HepG2 (cell line): ENCODE data around the gene DNAJC7. TPM values are rescaled to one million over a fixed set of nuclear protein-coding genes. Genes with fewer than 3 reads are reported as not detected.

Source experiments
- CHD2 ChIP-seq: IDR thresholded peaks from 2 replicates; pipeline ENCODE4 v1.6.1; 2011; ENCODE audit warnings: low read depth, low read length, improper control_type of control experiment
- JUNB ChIP-seq: sonication (generic); formaldehyde crosslinking; IDR thresholded peaks from 2 replicates; pipeline ENCODE4 v1.8.0; 2022; ENCODE audit warnings: missing genetic modification reagents, mild to moderate bottlenecking, borderline replicate concordance
- KLF11 ChIP-seq: IDR thresholded peaks from 2 replicates; pipeline ENCODE4 v1.6.1; 2016; ENCODE audit warnings: missing compliant biosample characterization
- MZF1 ChIP-seq: sonication (generic); formaldehyde crosslinking; IDR thresholded peaks from 2 replicates; pipeline ENCODE4 v1.8.1; 2023; ENCODE audit warnings: mild to moderate bottlenecking, missing genetic modification reagents, borderline replicate concordance
- PHF5A ChIP-seq: IDR thresholded peaks from one replicate; pipeline ENCODE4 v1.6.1; 2018; ENCODE audit warnings: low read depth, missing genetic modification reagents; ENCODE audit not compliant: unreplicated experiment
- RFX3 ChIP-seq: IDR thresholded peaks from 2 replicates; pipeline ENCODE4 v1.6.1; 2016; ENCODE audit warnings: missing biosample characterization, missing genetic modification reagents
- RORA ChIP-seq: sonication (generic); formaldehyde crosslinking; IDR thresholded peaks from 2 replicates; pipeline ENCODE4 v1.5.0; 2020; ENCODE audit warnings: mild to moderate bottlenecking, missing genetic modification reagents, moderate library complexity
- TEAD2 ChIP-seq: sonication (generic); formaldehyde crosslinking; IDR thresholded peaks from 2 replicates; pipeline ENCODE4 v1.9.0; 2021; ENCODE audit warnings: missing genetic modification reagents
- ZBTB20 ChIP-seq: sonication (generic); formaldehyde crosslinking; IDR thresholded peaks from 2 replicates; pipeline ENCODE4 v1.8.1; 2023; ENCODE audit warnings: missing genetic modification reagents, low read depth, mild to moderate bottlenecking, borderline replicate concordance
- ZMYM2 ChIP-seq: sonication (generic); formaldehyde crosslinking; IDR thresholded peaks from 2 replicates; pipeline ENCODE4 v1.8.0; 2022; ENCODE audit warnings: mild to moderate bottlenecking, missing genetic modification reagents
- ZNF30 ChIP-seq: sonication (generic); formaldehyde crosslinking; IDR thresholded peaks from 2 replicates; pipeline ENCODE4 v1.5.0; 2020; ENCODE audit warnings: mild to moderate bottlenecking, missing genetic modification reagents
- ZNF484 ChIP-seq: sonication (generic); formaldehyde crosslinking; IDR thresholded peaks from 2 replicates; pipeline ENCODE4 v1.5.1; 2020; ENCODE audit warnings: mild to moderate bottlenecking, low read depth, missing genetic modification reagents, borderline replicate concordance
- ZNF607 ChIP-seq: sonication (generic); formaldehyde crosslinking; IDR thresholded peaks from 2 replicates; pipeline ENCODE4 v1.5.1; 2020; ENCODE audit warnings: missing genetic modification reagents, mild to moderate bottlenecking, borderline replicate concordance
- ZNF772 ChIP-seq: sonication (generic); formaldehyde crosslinking; IDR thresholded peaks from 2 replicates; pipeline ENCODE4 v1.5.0; 2020; ENCODE audit warnings: mild to moderate bottlenecking, missing genetic modification reagents
- ZNF790 ChIP-seq: sonication (generic); formaldehyde crosslinking; IDR thresholded peaks from 2 replicates; pipeline ENCODE4 v1.8.0; 2022; ENCODE audit warnings: missing genetic modification reagents, mild to moderate bottlenecking, borderline replicate concordance
- ZNF816 ChIP-seq: sonication (generic); formaldehyde crosslinking; IDR thresholded peaks from 2 replicates; pipeline ENCODE4 v1.8.0; 2022; ENCODE audit warnings: missing genetic modification reagents, mild to moderate bottlenecking, borderline replicate concordance
- polyA plus RNA-seq, 8 experiments: library from polyadenylated mRNA; depleted of rRNA in 3 of 8; stranded (reverse) in 7 of 8; unstranded in 1 of 8; fragments of >200 nt; fragmentation: Illumina TruSeq in 4 of 8; extraction: Trizol in 4 of 8; gene quantifications; 2 replicates each; pipeline versions ENCODE4 v1.2.1 to v1.2.3, GENCODE V29; 2011 to 2016; ENCODE audit warnings: low read depth in 4 of 8, missing spikeins in 1 of 8, mixed read lengths in 1 of 8; ENCODE audit not compliant: insufficient read depth in 1 of 8
- total RNA-seq, 5 experiments: library from RNA; depleted of rRNA; stranded (reverse); fragments of >200 nt; fragmentation: Illumina TruSeq; extraction: Trizol; gene quantifications; 2 replicates each; pipeline ENCODE4 v1.2.3, GENCODE V29; 2016; ENCODE audit warnings: low read depth in 1 of 5
- TF ChIP-seq, protein P1 (sequence below): sonication (generic); formaldehyde crosslinking; IDR thresholded peaks from 2 replicates; pipeline ENCODE4 v1.8.0; 2022; ENCODE audit warnings: mild to moderate bottlenecking, missing genetic modification reagents, borderline replicate concordance
- TF ChIP-seq, protein P2 (sequence below): sonication (generic); formaldehyde crosslinking; IDR thresholded peaks from 2 replicates; pipeline ENCODE4 v1.4.0; 2020; ENCODE audit warnings: missing genetic modification reagents, mild to moderate bottlenecking, borderline replicate concordance
- TF ChIP-seq, protein P3 (sequence below): sonication (generic); formaldehyde crosslinking; IDR thresholded peaks from 2 replicates; pipeline ENCODE4 v1.5.0; 2020; ENCODE audit warnings: mild to moderate bottlenecking, missing genetic modification reagents, borderline replicate concordance
- TF ChIP-seq, protein P4 (sequence below): IDR thresholded peaks from 2 replicates; pipeline ENCODE4 v1.6.1; 2016; ENCODE audit warnings: missing biosample characterization, missing genetic modification reagents, low read depth

Gene DNAJC7
- total and polyA plus RNA-seq, 2 of the 13 experiments (the other 11 are each of a cell fraction or from before 2014, with no cell fraction given): 47.7 to 132 TPM

DNA sequence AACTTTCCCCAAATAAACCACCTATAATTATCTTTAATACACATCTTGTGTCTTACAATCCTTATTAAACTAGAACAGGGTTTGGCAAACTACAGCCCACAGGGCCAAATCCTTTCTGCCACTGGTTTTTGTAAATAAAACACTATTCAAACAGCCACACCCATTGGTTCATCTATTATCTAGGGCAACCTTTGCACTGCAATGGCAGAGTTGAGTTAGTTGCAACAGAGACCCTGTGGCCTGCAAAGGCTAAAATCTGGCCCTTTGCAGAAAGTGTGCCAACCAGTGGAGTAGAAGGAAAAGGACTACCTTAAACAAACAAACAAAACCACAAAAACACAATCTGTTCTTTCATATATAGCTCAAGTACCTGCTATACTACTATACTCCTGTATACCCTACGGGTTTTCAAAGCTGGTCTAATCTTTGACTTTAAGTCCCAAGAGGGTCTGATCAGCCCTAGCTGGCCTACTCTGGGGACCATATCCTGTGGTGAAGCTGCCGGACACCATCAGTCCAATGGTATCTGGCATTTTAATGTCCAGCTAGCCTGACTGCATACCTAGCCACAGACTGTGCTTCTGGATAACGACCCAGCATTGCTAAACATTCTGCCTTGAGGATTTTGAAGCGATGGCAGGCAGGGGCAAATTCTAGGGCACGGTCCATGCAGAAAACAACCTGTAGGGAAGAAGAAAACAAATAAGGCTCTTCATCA lies 27.4 kb downstream of the DNAJC7 start (continued):
- TF ChIP-seq MZF1 (CRISPR knock-in tag) (no peak), ZMYM2 (CRISPR knock-in tag) (no peak), ZBTB20 (CRISPR knock-in tag) (no peak), KLF11 (CRISPR knock-in tag) (no peak), ZNF484 (CRISPR knock-in tag) (no peak), ZNF790 (CRISPR knock-in tag) (no peak), JUNB (no peak), RORA (no peak), ZNF772 (CRISPR knock-in tag) (no peak), ZNF607 (CRISPR knock-in tag) (0 out of 2 replicates have a peak, but pooled peaks have one; percentile 27), TEAD2 (no peak), CHD2 (no peak), ZNF30 (CRISPR knock-in tag) (no peak), PHF5A (no peak), RFX3 (CRISPR knock-in tag) (no peak), ZNF816 (CRISPR knock-in tag) (no peak)
- TF ChIP-seq, protein P1, sequence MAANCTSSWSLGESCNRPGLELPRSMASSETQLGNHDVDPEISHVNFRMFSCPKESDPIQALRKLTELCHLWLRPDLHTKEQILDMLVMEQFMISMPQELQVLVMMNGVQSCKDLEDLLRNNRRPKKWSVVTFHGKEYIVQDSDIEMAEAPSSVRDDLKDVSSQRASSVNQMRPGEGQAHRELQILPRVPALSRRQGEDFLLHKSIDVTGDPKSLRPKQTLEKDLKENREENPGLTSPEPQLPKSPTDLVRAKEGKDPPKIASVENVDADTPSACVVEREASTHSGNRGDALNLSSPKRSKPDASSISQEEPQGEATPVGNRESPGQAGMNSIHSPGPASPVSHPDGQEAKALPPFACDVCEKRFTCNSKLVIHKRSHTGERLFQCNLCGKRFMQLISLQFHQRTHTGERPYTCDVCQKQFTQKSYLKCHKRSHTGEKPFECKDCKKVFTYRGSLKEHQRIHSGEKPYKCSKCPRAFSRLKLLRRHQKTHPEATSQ: no peak
- TF ChIP-seq, protein P2, sequence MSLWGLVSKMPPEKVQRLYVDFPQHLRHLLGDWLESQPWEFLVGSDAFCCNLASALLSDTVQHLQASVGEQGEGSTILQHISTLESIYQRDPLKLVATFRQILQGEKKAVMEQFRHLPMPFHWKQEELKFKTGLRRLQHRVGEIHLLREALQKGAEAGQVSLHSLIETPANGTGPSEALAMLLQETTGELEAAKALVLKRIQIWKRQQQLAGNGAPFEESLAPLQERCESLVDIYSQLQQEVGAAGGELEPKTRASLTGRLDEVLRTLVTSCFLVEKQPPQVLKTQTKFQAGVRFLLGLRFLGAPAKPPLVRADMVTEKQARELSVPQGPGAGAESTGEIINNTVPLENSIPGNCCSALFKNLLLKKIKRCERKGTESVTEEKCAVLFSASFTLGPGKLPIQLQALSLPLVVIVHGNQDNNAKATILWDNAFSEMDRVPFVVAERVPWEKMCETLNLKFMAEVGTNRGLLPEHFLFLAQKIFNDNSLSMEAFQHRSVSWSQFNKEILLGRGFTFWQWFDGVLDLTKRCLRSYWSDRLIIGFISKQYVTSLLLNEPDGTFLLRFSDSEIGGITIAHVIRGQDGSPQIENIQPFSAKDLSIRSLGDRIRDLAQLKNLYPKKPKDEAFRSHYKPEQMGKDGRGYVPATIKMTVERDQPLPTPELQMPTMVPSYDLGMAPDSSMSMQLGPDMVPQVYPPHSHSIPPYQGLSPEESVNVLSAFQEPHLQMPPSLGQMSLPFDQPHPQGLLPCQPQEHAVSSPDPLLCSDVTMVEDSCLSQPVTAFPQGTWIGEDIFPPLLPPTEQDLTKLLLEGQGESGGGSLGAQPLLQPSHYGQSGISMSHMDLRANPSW (CRISPR knock-in tag): no peak
- TF ChIP-seq, protein P3, sequence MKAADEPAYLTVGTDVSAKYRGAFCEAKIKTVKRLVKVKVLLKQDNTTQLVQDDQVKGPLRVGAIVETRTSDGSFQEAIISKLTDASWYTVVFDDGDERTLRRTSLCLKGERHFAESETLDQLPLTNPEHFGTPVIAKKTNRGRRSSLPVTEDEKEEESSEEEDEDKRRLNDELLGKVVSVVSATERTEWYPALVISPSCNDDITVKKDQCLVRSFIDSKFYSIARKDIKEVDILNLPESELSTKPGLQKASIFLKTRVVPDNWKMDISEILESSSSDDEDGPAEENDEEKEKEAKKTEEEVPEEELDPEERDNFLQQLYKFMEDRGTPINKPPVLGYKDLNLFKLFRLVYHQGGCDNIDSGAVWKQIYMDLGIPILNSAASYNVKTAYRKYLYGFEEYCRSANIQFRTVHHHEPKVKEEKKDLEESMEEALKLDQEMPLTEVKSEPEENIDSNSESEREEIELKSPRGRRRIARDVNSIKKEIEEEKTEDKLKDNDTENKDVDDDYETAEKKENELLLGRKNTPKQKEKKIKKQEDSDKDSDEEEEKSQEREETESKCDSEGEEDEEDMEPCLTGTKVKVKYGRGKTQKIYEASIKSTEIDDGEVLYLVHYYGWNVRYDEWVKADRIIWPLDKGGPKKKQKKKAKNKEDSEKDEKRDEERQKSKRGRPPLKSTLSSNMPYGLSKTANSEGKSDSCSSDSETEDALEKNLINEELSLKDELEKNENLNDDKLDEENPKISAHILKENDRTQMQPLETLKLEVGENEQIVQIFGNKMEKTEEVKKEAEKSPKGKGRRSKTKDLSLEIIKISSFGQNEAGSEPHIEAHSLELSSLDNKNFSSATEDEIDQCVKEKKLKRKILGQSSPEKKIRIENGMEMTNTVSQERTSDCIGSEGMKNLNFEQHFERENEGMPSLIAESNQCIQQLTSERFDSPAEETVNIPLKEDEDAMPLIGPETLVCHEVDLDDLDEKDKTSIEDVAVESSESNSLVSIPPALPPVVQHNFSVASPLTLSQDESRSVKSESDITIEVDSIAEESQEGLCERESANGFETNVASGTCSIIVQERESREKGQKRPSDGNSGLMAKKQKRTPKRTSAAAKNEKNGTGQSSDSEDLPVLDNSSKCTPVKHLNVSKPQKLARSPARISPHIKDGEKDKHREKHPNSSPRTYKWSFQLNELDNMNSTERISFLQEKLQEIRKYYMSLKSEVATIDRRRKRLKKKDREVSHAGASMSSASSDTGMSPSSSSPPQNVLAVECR (CRISPR knock-in tag): peak; percentile 34; the same call in 1 of the 2 replicates
- TF ChIP-seq, protein P4, sequence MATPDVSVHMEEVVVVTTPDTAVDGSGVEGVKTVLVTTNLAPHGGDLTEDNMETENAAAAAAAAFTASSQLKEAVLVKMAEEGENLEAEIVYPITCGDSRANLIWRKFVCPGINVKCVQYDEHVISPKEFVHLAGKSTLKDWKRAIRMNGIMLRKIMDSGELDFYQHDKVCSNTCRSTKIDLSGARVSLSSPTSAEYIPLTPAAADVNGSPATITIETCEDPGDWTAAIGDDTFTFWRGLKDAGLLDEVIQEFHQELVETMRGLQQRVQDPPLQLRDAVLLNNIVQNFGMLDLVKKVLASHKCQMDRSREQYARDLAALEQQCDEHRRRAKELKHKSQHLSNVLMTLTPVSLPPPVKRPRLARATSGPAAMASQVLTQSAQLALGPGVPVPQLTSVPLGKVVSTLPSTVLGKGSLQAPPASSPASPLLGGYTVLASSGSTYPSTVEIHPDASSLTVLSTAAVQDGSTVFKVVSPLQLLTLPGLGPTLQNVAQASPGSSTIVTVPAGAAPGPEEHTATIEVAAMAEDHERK (CRISPR knock-in tag): 0 out of 2 replicates have a peak, but pooled peaks have one; percentile 15
